HTR-8/SVneo (cell line): ENCODE results near the gene GPR153.
"Not testable (repeated sequence)": the region's sequence is repeated elsewhere in the genome, so short reads cannot be mapped to it uniquely, and the experiment has no call there.

Experiments used
- DNase-seq: peaks from one replicate; pipeline ENCODE4 v3.0.0; 2011; ENCODE audit warnings: low spot score, mixed read lengths; ENCODE audit not compliant: insufficient read length
- FAIRE-seq: peaks from 2 replicates; lab custom pipeline; 2011; peaks lifted over from hg19 to GRCh38; lab: Jason Lieb, UNC

The GPR153 gene

GRCh38 chr1:6239950-6240768, 20.7 kb downstream of the GPR153 start:
- FAIRE-seq: no peak
- DNase-seq: no peak

GRCh38 chr1:6239213-6239752, 21.6 kb downstream of the GPR153 start:
- DNase-seq: no peak
- no peak for FAIRE-seq

GRCh38 chr1:6237093-6237492, 23.8 kb downstream of the GPR153 start:
- DNase-seq: no peak
- FAIRE-seq: no peak

- no peak for FAIRE-seq
- DNase-seq: no peak
Observed at GRCh38 chr1:6235296-6235677, 25.6 kb downstream of the GPR153 start.

GRCh38 chr1:6234502-6235295, 26.2 kb downstream of the GPR153 start:
- FAIRE-seq (no peak), DNase-seq (peak; percentile 27)

GRCh38 chr1:6233376-6233775, 27.5 kb downstream of the GPR153 start:
- DNase-seq (no peak), FAIRE-seq (no peak)

DNA sequence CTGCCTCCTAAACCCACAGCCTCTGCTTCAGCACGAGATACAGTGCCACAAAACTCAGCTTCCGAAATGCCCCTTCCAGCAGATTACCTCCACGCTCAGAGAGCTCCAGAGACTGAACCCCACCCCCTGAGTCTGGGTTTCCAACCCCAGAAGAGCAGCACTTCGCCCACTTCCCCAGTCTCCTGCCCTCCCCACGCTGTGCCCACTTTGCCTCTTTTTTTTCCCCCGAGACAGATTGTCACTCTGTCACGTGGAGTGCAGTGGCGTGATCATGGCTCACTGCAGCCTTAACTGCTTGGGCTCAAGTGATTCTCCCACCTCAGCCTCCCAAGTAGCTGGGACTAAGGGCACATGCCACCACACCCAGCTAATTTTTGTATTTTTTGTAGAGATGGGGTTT, 35.2 kb downstream of the GPR153 start:
- FAIRE-seq: no peak
- no peak for DNase-seq

DNA sequence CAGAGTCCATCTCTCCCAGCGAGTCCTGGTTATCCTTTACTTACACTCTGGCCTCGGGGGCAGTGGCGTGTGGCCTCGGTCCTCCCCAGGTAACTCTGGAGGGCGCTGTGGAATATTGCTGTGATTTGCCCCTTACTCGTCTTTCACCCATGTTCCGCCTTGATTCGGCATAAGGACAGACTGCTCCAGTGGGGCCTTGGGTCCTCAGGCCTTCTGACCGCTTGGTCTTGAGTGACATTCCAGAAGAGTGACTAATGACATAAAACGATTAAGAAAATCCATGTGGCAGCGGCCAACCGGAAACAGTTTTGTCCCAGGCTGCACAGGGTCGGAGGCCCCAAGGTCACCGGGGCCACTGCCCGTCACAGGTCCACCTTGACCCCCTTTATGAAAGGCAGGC, 36.2 kb downstream of the GPR153 start:
- FAIRE-seq (no peak), DNase-seq (peak; percentile 27)

DNA sequence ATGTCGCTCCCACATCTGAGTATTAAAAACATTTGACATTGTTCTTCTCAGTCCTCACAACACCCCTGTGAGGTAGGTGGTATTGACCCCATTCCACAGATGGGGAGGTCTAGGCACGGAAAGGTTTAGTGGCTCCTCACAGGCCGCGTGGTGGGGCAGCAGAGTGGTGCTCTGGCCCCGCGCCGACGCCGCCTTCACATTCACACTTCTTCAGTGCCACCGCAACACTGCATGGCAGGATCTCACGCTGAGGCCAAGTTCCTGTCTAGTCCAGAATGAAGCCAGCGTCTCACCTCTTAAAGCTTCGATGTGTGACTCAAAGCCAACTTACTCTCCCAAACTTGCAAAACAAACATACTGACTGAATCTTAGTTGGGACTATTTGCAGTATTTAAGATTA, 37.3 kb downstream of the GPR153 start:
- DNase-seq (no peak), FAIRE-seq (no peak)

DNA sequence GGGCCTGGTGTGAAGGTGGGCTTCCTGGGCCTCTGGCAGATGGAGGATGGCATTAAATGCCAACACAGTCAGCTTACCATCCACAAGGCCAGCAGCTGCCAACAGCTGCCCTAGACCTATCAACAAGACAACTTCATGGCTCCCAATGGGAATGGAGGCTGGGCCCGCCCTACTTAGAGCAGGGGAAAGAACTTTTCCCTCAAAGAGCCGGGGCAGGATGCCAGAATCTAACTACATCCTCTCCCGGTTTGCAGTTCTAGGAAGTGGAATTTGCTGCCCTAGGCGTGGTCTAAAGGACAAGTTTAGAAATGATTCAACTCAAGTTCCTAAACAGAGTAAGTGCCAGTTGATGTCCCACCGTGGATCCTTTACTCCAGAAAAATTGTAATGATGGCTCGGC, 38.3 kb downstream of the GPR153 start:
- no peak for FAIRE-seq
- DNase-seq: no peak

- FAIRE-seq: no peak
- DNase-seq: no peak
Observed at GRCh38 chr1:6221210-6221784, 39.6 kb downstream of the GPR153 start.

GRCh38 chr1:6220236-6220635, 40.7 kb downstream of the GPR153 start:
- no peak for DNase-seq
- FAIRE-seq: no peak

GRCh38 chr1:6219641-6220040, 41.3 kb downstream of the GPR153 start:
- DNase-seq, FAIRE-seq: not testable (repeated sequence)

- FAIRE-seq (no peak), DNase-seq (no peak)
Observed at GRCh38 chr1:6218375-6219164, 42.3 kb downstream of the GPR153 start.

GRCh38 chr1:6212193-6212959, 48.5 kb downstream of the GPR153 start:
- FAIRE-seq: no peak

GRCh38 chr1:6211731-6212130, 49.2 kb downstream of the GPR153 start:
- DNase-seq: no peak
- FAIRE-seq: no peak

More at GRCh38 chr1:6212193-6212959, 48.5 kb downstream of the GPR153 start:
- DNase-seq: no peak

- DNase-seq (no peak), FAIRE-seq (no peak)
Observed at GRCh38 chr1:6210591-6211355, 50.1 kb downstream of the GPR153 start.
